NCI-H2196 (cell line): ENCODE results near the gene GAS5.
"Not testable (repeated sequence)": the region's sequence is repeated elsewhere in the genome, so short reads cannot be mapped to it uniquely, and the experiment has no call there.

ENCODE experiments used
- DNase-seq: peaks from one replicate; lab custom pipeline; 2025; ENCODE audit not compliant: unreplicated experiment; lab: John Stamatoyannopoulos, UW

Gene GAS5

GRCh38 chr1:173870252-173871075, 2.7 kb upstream of the GAS5 start:
- DNase-seq, result peak; percentile 57

DNA sequence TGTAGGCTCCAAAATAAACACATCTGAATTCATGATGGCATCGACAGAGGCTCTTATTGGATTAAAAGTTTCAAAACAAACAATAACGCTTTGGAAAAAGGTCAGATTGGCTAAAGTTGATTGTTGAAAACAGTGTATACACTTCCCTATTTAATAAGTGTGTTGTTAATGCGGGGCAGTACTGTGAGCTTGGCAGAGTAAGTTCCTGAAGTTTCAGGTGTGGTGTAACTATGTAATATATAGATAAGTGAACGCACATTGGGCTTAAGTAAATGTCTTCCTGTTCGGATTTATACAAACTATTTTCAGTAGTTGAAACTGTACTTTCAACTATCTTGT, 1.2 kb upstream of the GAS5 start:
- no peak for DNase-seq

DNA sequence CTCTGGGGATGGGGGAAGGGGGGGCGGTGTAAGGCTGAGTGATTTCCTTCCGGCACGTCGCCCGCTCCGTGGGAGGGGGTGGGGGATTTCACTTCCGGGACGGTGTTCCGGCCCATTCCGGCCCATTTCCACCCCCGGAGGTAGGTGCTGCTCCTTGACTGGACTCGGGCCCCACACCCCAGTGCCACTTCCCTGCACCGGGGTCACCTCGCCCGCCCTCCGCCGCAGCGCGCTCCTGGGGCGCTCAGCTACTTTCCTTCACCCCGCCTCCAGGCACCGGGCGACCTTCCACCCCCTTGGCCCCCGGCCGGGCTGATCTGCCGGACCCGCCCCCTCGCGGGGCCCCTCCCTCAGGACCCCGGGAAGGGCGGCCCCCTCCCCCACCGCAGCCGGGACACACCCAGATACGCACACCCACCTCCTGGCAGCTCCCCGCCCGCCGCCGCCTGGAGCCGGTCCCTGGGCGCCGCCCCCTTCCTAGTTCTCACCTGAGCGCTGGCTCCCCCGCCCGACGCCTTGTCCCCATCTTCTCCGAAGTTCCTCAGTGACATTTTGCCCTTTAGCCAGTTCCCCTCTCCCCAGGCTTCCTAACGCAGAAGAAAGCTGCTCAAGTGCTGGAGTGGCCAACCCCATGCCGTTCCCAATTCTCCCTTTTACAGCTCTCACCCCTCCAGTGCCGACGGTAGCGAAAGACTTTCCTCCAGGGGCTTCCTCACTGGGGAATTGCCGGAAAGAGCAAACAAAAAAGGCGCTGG, 654 bp upstream of the GAS5 start, which contains the start of gene ZBTB37:
TSS of gene ZBTB37 (plus strand) at position 115 of the 755 bp plus-strand sequence. CDS start 1,846 bp downstream, outside the sequence.
- peak; percentile 92 for DNase-seq

DNA sequence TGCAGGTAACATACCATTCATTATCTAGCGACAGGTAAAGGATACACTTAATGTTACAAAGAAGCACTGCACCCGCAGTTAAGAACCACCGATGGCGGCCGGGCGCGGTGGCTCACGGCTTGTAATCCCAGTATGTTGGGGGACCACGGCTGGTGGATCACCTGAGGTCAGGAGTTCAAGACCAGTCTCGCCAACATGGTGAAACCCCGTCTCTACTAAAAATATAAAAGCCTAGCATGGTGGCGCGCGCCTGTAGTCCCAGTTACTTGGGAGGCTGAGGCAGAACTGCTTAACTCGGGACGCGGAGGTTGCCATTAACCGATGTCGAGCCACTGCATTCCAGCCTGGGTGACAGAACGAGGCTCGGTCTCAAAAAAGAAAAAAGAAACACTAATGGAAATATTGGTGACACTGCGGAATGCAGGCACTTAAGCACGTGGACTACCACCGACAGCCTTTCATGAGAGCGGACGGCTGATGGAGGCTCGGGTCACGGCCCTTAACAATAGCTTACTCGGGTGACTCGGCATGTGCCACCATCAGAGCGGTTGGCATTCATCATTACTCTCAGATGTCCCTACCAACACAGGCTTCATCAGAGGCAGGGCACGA, 542 bp downstream of the GAS5 start:
- DNase-seq, result no peak

DNA sequence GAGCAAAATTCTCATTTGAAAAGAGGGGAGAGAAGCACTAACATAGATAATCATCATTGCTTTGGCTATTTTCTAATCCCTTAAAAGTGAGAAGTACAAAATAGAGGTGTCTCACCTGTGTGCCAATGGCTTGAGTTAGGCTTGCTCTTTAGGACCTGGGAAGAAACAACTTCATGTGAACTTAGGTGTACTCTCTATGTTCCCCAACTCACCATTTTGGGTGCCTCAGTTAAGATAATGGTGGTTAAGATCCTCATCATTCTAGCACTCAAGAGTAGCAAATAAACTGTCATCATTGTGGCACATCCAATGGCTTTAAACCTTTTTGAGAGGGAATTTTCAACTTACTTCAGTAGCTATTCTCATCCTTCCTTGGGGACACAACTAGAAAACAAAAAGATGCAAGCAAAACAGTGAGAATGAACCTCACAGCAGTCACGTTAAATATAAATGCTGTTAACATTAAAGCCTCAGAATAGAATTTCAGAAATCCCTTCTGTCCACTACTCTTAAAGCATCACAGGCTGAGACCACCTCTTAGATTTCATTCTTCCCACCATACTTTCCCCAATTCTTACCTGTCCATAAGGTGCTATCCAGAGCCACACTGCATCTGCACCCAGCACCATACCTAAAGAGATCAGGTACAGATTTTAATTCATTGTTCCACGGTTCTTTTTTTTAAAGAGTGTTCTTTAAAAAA, 1.2 kb downstream of the GAS5 start:
- no peak for DNase-seq

DNA sequence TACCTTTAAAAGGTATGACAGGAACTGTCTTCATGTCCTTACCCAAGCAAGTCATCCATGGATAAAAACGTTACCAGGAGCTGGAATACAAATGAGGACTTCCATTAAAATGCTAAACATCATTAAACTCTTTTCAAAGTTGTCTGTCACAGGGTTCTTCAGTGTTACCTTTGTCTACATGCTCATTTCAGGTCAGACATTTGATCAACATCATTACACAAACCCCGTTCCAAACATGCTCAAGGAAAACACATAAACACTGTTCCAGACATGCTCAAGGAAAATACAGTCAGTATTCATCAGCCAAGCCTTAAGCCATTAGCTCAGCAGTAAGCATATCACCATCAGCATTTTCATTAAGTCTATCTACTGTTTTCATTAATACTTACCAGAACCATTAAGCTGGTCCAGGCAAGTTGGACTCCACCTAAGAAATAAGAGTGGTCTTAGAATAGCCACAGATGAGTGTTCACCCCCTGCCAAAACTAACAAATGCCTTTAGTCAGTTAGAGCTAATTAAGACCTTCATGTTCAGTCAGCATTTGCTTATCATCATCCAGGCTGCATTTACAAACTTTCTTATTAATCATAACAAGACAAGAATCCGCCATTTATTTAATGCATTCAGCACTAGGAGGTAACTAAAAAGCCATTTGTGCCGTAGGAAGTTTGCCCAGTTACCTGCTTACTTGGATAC, 2.2 kb downstream of the GAS5 start:
- no peak for DNase-seq

GRCh38 chr1:173864179-173864867, 3.5 kb downstream of the GAS5 start:
- DNase-seq, result no peak

DNA sequence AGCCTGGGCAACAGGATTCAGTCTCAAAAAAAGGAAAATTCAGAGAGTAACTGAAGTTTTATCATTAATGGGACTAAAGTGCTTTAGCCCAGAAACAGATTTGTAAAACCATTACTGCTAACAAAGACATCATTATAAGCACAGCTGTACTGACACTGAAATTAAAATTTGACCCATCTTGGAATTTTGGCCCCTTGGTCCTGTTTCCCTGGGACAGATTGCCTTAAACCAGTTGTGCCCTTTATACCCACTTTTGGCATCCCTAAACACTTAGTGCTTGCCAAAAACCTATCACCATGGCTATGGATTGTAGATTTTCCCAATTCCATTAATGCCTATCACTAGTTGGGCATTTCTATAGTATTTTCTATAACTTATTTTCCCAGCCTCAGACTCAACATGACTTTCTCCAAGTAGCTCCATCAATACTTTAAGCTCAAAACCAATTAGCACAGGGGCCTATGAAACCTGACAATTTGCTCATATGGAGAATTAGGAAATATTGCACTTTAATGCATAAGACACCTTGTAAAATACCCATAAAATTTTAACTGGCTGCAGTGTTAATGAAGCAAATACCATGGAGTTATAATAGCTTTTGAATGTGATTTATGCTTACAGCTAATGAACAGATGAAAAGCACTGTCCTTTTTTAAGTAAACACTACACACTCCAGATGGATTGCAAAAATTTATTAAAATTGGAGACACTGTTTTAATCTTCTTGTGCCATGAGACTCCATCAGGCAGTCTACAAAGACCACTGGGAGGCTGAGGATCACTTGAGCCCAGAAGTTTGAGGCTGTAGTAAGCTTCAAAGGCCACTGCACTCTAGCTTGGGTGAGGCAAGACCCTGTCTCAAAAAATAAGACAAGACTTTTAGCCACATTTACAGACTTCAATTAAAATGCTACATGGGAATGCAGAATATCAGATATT, 4.3 kb downstream of the GAS5 start:
- DNase-seq, result no peak

DNA sequence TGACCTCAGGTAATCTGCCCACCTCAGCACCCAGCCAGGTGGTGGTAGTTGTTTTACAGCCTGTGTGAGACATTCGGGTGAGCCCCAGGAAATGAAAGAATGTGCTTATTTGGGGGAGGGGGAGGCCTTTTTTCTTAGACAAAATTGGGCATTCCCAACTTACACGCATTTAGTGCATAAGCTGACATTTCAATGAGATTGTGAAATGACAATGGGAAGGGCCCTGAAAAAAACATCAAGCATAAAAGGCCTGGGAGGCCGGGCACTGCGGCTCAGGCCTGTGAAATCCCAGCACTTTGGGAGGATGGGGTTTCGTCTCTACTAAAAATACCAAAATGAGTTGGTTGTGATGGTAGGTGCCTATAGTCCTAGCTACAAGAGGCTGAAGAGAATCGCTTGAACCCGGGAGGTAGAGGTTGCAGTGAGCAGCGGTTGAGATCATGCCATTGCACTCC, 5.0 kb downstream of the GAS5 start:
- DNase-seq, result no peak

GRCh38 chr1:173862146-173862768, 5.5 kb downstream of the GAS5 start:
- not testable (repeated sequence) for DNase-seq

DNA sequence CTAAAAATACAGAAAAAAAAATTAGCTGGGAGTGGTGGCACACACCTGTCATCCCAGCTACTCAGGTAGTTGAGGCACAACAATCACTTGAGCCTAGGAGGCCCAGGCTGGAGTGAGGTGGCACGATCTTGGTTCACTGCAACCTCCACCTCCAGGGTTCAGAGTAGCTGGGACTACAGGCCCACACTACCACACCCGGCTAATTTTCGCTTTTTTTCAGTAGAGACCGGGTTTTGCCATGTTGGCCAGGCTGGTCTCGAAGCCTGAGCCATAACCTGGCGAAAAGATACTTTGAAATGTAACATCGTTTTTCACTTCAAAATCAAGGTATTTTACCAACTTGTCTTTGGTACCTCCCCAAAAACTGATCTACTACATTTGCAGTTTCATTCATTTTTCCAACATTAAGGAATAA, 6.1 kb downstream of the GAS5 start:
- DNase-seq, result no peak

GRCh38 chr1:173860065-173860464, 7.7 kb downstream of the GAS5 start:
- no peak for DNase-seq

- DNase-seq, result not testable (repeated sequence)
These were observed 8.2 kb downstream of the GAS5 start for GRCh38 chr1:173859547-173859946.

DNA sequence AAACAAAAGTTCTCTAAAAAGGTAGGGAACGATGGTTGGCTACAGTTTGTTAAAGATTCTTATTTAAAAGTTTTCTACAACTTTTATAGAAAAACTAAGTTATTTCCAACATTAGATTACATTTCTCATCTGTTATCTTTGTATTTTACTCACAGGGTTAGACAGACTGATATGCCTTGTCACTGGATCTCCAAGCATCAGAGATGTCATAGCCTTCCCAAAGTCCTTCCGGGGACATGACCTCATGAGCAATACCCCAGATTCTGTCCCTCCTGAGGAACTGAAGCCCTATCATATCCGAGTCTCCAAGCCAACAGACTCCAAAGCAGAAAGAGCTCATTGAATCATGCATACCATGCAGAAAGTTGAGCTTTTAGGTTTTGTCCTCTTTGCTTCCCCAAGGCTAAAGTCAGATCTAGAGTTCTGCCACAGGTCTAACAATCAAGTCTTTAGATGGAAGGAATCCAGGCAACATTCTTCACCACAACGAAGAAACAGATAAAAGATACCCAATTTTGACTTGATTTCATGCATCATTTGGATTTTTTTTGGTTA, 10.3 kb downstream of the GAS5 start:
- no peak for DNase-seq

DNA sequence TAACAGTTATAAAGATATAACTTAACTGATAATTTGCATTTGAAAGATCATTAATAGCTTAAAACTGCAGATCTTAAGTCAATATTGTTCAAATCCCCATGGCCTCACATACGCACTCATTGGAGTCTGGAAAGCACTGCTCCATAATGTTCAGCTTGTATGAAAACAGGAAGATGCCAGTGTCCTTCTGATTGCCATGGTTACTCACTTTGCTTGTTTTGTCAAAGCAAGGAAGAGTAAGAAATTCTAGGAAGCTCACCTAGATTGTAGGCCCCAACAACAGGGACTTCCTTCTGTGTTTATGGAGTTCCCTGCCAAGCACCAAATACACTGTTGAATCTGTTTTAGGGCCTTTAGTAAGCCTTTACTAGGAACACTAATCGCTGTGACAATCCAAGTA, 10.9 kb downstream of the GAS5 start:
- no peak for DNase-seq

GRCh38 chr1:173856014-173856413, 11.8 kb downstream of the GAS5 start:
- DNase-seq, result no peak

GRCh38 chr1:173853074-173853473, 14.7 kb downstream of the GAS5 start:
- no peak for DNase-seq

GRCh38 chr1:173852105-173852504, 15.7 kb downstream of the GAS5 start:
- no peak for DNase-seq
